Liver (tissue), 3 donors: ENCODE measurements around the gene ARHGDIA.

Source experiments
- FOXA1 ChIP-seq: IDR thresholded peaks from 2 replicates; pipeline ENCODE4 v1.6.1; 2016; ENCODE audit warnings: antibody characterized with exemption
- FOXA2 ChIP-seq: IDR thresholded peaks from 2 replicates; pipeline ENCODE4 v1.6.1; 2016; ENCODE audit warnings: antibody characterized with exemption
- RAD21 ChIP-seq, 2 donors: IDR thresholded peaks; 2 replicates each; pipeline ENCODE4 v1.6.1; 2016; ENCODE audit warnings: antibody characterized with exemption in 2 of 2, mild to moderate bottlenecking in 2 of 2
- SP1 ChIP-seq: IDR thresholded peaks from 2 replicates; pipeline ENCODE4 v1.6.1; 2018; ENCODE audit warnings: antibody characterized with exemption, mild to moderate bottlenecking
- YY1 ChIP-seq: IDR thresholded peaks from 2 replicates; pipeline ENCODE4 v1.6.1; 2016; ENCODE audit warnings: antibody characterized with exemption, mild to moderate bottlenecking
- TF ChIP-seq, protein P1 (sequence below): fragments of 150-350 bp; IDR thresholded peaks from 2 replicates; pipeline ENCODE4 v1.5.1; 2017; ENCODE audit warnings: improper control_type of control experiment, low read depth, low read length; ENCODE audit not compliant: missing input control
- TF ChIP-seq, protein P2 (sequence below): IDR thresholded peaks from 2 replicates; pipeline ENCODE4 v1.6.1; 2016; ENCODE audit warnings: antibody characterized with exemption
- TF ChIP-seq, protein P3 (sequence below): IDR thresholded peaks from 2 replicates; pipeline ENCODE4 v1.6.1; 2016; ENCODE audit warnings: antibody characterized with exemption, mild to moderate bottlenecking
- donor health status: healthy.
- donor health status: healthy.

DNA sequence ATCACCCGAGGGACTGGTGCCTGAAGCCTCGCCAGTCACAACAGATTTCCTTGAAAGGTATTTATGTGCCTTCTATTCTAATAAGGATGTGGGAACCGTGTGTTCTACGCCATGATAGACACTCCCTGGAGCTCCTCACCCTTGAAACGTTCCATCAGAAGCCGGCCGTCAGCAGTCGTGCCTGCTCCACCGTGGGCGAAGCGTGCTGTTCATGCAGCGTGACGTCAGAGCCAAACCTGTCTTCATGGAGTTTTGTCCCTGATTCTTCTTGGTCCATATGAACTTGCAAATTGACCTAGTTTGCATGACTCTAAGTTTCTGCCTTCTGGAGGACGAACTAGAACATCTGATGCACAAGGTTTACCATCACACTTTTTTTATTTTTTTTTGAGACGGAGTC lies 31.8 kb downstream of the ARHGDIA start:
- no peak for TF ChIP-seq RAD21 (IDR thresholded peaks at IDR 0.05)
- TF ChIP-seq, protein P1, sequence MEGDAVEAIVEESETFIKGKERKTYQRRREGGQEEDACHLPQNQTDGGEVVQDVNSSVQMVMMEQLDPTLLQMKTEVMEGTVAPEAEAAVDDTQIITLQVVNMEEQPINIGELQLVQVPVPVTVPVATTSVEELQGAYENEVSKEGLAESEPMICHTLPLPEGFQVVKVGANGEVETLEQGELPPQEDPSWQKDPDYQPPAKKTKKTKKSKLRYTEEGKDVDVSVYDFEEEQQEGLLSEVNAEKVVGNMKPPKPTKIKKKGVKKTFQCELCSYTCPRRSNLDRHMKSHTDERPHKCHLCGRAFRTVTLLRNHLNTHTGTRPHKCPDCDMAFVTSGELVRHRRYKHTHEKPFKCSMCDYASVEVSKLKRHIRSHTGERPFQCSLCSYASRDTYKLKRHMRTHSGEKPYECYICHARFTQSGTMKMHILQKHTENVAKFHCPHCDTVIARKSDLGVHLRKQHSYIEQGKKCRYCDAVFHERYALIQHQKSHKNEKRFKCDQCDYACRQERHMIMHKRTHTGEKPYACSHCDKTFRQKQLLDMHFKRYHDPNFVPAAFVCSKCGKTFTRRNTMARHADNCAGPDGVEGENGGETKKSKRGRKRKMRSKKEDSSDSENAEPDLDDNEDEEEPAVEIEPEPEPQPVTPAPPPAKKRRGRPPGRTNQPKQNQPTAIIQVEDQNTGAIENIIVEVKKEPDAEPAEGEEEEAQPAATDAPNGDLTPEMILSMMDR, result no peak
- TF ChIP-seq YY1, result no peak
- TF ChIP-seq FOXA2, result no peak
- TF ChIP-seq, protein P2, sequence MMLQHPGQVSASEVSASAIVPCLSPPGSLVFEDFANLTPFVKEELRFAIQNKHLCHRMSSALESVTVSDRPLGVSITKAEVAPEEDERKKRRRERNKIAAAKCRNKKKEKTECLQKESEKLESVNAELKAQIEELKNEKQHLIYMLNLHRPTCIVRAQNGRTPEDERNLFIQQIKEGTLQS, result no peak
- no peak for TF ChIP-seq SP1
- no peak for TF ChIP-seq FOXA1
- TF ChIP-seq, protein P3, sequence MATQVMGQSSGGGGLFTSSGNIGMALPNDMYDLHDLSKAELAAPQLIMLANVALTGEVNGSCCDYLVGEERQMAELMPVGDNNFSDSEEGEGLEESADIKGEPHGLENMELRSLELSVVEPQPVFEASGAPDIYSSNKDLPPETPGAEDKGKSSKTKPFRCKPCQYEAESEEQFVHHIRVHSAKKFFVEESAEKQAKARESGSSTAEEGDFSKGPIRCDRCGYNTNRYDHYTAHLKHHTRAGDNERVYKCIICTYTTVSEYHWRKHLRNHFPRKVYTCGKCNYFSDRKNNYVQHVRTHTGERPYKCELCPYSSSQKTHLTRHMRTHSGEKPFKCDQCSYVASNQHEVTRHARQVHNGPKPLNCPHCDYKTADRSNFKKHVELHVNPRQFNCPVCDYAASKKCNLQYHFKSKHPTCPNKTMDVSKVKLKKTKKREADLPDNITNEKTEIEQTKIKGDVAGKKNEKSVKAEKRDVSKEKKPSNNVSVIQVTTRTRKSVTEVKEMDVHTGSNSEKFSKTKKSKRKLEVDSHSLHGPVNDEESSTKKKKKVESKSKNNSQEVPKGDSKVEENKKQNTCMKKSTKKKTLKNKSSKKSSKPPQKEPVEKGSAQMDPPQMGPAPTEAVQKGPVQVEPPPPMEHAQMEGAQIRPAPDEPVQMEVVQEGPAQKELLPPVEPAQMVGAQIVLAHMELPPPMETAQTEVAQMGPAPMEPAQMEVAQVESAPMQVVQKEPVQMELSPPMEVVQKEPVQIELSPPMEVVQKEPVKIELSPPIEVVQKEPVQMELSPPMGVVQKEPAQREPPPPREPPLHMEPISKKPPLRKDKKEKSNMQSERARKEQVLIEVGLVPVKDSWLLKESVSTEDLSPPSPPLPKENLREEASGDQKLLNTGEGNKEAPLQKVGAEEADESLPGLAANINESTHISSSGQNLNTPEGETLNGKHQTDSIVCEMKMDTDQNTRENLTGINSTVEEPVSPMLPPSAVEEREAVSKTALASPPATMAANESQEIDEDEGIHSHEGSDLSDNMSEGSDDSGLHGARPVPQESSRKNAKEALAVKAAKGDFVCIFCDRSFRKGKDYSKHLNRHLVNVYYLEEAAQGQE, result no peak
